Subcutaneous adipose tissue (tissue), 4 donors: Measurements from ENCODE around the gene KATNIP. TPM values are rescaled to one million over a fixed set of nuclear protein-coding genes. Genes with fewer than 3 reads are reported as not detected.

Source experiments
- CTCF ChIP-seq: fragments of 450-650 bp; IDR thresholded peaks from one replicate; pipeline ENCODE4 v1.5.1; 2016; ENCODE audit warnings: low read depth, mild to moderate bottlenecking, control low read depth, antibody characterized with exemption, moderate library complexity
- total RNA-seq, 4 donors: library from RNA; depleted of rRNA; stranded (reverse); fragments of >200 nt; gene quantifications; one replicate each; pipeline ENCODE4 v1.1.0, GENCODE V29; 2016

Gene KATNIP
- total RNA-seq, 4 donors from 2014 or later: 13.0 to 22.9 (median 15.8) TPM

- no peak for TF ChIP-seq CTCF
These were observed 607 bp downstream of the KATNIP start for GRCh38 chr16:27550582-27550920.

- no peak for TF ChIP-seq CTCF
These were observed 1.1 kb downstream of the KATNIP start for GRCh38 chr16:27551036-27551435.

GRCh38 chr16:27556471-27556870, 6.5 kb downstream of the KATNIP start:
- TF ChIP-seq CTCF: no peak

- TF ChIP-seq CTCF: no peak
These were observed 8.5 kb downstream of the KATNIP start for GRCh38 chr16:27558434-27558833.

GRCh38 chr16:27558932-27559331, 9.0 kb downstream of the KATNIP start:
- no peak for TF ChIP-seq CTCF

GRCh38 chr16:27561216-27561615, 11.3 kb downstream of the KATNIP start:
- no peak for TF ChIP-seq CTCF

- TF ChIP-seq CTCF: no peak
These were observed 14.3 kb downstream of the KATNIP start for GRCh38 chr16:27564224-27564623.

GRCh38 chr16:27566417-27566816, 16.5 kb downstream of the KATNIP start:
- TF ChIP-seq CTCF: no peak
